GM23338 (cell line): Measurements from ENCODE around the gene CABP2.
"Not testable (repeated sequence)": the region's sequence is repeated elsewhere in the genome, so short reads cannot be mapped to it uniquely, and the experiment has no call there.

Experiments
- EZH2 ChIP-seq: fragments of 200-600 bp; sonication (generic); IDR thresholded peaks from one replicate; pipeline ENCODE4 v1.8.0; 2017; ENCODE audit warnings: antibody characterized with exemption, mild to moderate bottlenecking, low read depth; ENCODE audit not compliant: unreplicated experiment
- EZH2phosphoT487 ChIP-seq: fragments of 200-600 bp; sonication (generic); IDR thresholded peaks from one replicate; pipeline ENCODE4 v1.8.1; 2018; ENCODE audit warnings: antibody characterized with exemption; ENCODE audit not compliant: unreplicated experiment
- JUNB ChIP-seq: IDR thresholded peaks from one replicate; pipeline ENCODE4 v1.6.1; 2016; ENCODE audit warnings: antibody characterized with exemption; ENCODE audit not compliant: unreplicated experiment
- NANOG ChIP-seq: IDR thresholded peaks from 2 replicates; pipeline ENCODE4 v1.6.1; 2016; ENCODE audit warnings: antibody characterized with exemption, borderline replicate concordance
- POLR2AphosphoS5 ChIP-seq: IDR thresholded peaks from 2 replicates; pipeline ENCODE4 v1.6.1; 2016; ENCODE audit warnings: antibody characterized with exemption, low read depth
- TF ChIP-seq, protein P1 (sequence below), 2 experiments: fragments of 200-600 bp in 1 of 2; sonication (generic) in 1 of 2; conservative IDR thresholded peaks; 2 replicates each; pipeline versions ENCODE4 v1.5.1 to v1.6.1; 2016 to 2017; ENCODE audit warnings: antibody characterized with exemption in 2 of 2, low read depth in 2 of 2, mild to moderate bottlenecking in 2 of 2, moderate library complexity in 1 of 2
- TF ChIP-seq, protein P2 (sequence below): IDR thresholded peaks from one replicate; pipeline ENCODE4 v1.6.1; 2018; ENCODE audit warnings: antibody characterized with exemption; ENCODE audit not compliant: unreplicated experiment

DNA sequence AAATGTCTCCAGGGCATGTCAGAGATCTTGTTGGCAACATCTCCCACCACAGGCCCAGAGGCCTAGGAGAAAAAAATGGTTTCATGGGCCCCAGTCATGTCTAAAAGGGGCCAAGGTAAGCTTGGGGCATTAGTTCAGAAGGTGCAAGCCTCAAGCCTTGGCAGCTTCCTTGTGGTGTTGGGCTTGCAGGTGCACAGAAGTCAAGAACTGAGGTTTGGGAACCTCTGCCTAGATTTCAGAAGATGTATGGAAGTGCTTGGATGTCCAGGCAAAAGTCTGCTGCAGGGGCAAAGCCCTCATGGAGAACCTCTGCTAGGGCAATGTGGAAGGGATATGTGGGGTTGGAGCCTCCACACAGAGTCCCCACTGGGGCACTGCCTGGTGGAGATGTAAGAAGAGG, 28.5 kb upstream of the CABP2 start:
- TF ChIP-seq, protein P1, sequence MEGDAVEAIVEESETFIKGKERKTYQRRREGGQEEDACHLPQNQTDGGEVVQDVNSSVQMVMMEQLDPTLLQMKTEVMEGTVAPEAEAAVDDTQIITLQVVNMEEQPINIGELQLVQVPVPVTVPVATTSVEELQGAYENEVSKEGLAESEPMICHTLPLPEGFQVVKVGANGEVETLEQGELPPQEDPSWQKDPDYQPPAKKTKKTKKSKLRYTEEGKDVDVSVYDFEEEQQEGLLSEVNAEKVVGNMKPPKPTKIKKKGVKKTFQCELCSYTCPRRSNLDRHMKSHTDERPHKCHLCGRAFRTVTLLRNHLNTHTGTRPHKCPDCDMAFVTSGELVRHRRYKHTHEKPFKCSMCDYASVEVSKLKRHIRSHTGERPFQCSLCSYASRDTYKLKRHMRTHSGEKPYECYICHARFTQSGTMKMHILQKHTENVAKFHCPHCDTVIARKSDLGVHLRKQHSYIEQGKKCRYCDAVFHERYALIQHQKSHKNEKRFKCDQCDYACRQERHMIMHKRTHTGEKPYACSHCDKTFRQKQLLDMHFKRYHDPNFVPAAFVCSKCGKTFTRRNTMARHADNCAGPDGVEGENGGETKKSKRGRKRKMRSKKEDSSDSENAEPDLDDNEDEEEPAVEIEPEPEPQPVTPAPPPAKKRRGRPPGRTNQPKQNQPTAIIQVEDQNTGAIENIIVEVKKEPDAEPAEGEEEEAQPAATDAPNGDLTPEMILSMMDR (conservative IDR thresholded peaks at IDR 0.05; ENCODE audit: low read depth in 2 of 2), result not testable (repeated sequence)
- TF ChIP-seq, protein P2, sequence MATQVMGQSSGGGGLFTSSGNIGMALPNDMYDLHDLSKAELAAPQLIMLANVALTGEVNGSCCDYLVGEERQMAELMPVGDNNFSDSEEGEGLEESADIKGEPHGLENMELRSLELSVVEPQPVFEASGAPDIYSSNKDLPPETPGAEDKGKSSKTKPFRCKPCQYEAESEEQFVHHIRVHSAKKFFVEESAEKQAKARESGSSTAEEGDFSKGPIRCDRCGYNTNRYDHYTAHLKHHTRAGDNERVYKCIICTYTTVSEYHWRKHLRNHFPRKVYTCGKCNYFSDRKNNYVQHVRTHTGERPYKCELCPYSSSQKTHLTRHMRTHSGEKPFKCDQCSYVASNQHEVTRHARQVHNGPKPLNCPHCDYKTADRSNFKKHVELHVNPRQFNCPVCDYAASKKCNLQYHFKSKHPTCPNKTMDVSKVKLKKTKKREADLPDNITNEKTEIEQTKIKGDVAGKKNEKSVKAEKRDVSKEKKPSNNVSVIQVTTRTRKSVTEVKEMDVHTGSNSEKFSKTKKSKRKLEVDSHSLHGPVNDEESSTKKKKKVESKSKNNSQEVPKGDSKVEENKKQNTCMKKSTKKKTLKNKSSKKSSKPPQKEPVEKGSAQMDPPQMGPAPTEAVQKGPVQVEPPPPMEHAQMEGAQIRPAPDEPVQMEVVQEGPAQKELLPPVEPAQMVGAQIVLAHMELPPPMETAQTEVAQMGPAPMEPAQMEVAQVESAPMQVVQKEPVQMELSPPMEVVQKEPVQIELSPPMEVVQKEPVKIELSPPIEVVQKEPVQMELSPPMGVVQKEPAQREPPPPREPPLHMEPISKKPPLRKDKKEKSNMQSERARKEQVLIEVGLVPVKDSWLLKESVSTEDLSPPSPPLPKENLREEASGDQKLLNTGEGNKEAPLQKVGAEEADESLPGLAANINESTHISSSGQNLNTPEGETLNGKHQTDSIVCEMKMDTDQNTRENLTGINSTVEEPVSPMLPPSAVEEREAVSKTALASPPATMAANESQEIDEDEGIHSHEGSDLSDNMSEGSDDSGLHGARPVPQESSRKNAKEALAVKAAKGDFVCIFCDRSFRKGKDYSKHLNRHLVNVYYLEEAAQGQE, result not testable (repeated sequence)
- not testable (repeated sequence) for TF ChIP-seq NANOG, EZH2phosphoT487, POLR2AphosphoS5, JUNB, EZH2
